Measurements from ENCODE around the gene DCTN4.
A peak's percentile ranks its signal among the peaks of the same experiment; 100 is the strongest.
"Not testable (repeated sequence)": the region's sequence is repeated elsewhere in the genome, so short reads cannot be mapped to it uniquely, and the experiment has no call there.

Gene DCTN4

GRCh38 chr5:150758531-150759333 is at the start of gene DCTN4:
Gene DCTN4 (minus strand): TSS chr5:150759017. CDS start chr5:150758993, 24 bp downstream.
- DNase-seq (ENCODE audit: low spot score): peak; percentile 96

- no peak for DNase-seq (ENCODE audit: low spot score)
These were observed 45.6 kb upstream of the DCTN4 start for GRCh38 chr5:150804388-150804787.

- DNase-seq (ENCODE audit: low spot score): peak; percentile 59
These were observed 42.5 kb upstream of the DCTN4 start for GRCh38 chr5:150801117-150801927.

- DNase-seq (ENCODE audit: low spot score): no peak
These were observed 38.6 kb upstream of the DCTN4 start for GRCh38 chr5:150797384-150797783.

GRCh38 chr5:150794927-150795326 is 36.1 kb upstream of the DCTN4 start:
- no peak for DNase-seq (ENCODE audit: low spot score)

- not testable (repeated sequence) for DNase-seq (ENCODE audit: low spot score)
These were observed 34.6 kb upstream of the DCTN4 start for GRCh38 chr5:150793423-150793888.

GRCh38 chr5:150791536-150791935 is 32.7 kb upstream of the DCTN4 start:
- no peak for DNase-seq (ENCODE audit: low spot score)

- peak; percentile 68 for DNase-seq (ENCODE audit: low spot score)
These were observed 31.3 kb upstream of the DCTN4 start for GRCh38 chr5:150789943-150790611.

GRCh38 chr5:150789450-150789849 is 30.6 kb upstream of the DCTN4 start:
- DNase-seq (ENCODE audit: low spot score): no peak

- DNase-seq (ENCODE audit: low spot score): no peak
These were observed 30.2 kb upstream of the DCTN4 start for GRCh38 chr5:150788977-150789376.

- no peak for DNase-seq (ENCODE audit: low spot score)
These were observed 28.8 kb upstream of the DCTN4 start for GRCh38 chr5:150787656-150788055.

- DNase-seq (ENCODE audit: low spot score): no peak
These were observed 28.1 kb upstream of the DCTN4 start for GRCh38 chr5:150786876-150787275.

- DNase-seq (ENCODE audit: low spot score): no peak
These were observed 27.1 kb upstream of the DCTN4 start for GRCh38 chr5:150785950-150786349.

GRCh38 chr5:150783422-150783928 is 24.7 kb upstream of the DCTN4 start:
- DNase-seq (ENCODE audit: low spot score): peak; percentile 72

- no peak for DNase-seq (ENCODE audit: low spot score)
These were observed 24.0 kb upstream of the DCTN4 start for GRCh38 chr5:150782850-150783249.

- DNase-seq (ENCODE audit: low spot score): no peak
These were observed 23.1 kb upstream of the DCTN4 start for GRCh38 chr5:150781706-150782614.

GRCh38 chr5:150780816-150781221 is 22.0 kb upstream of the DCTN4 start:
- no peak for DNase-seq (ENCODE audit: low spot score)

- DNase-seq (ENCODE audit: low spot score): no peak
These were observed 21.4 kb upstream of the DCTN4 start for GRCh38 chr5:150780187-150780692.

GRCh38 chr5:150779397-150780186 is 20.8 kb upstream of the DCTN4 start:
- DNase-seq (ENCODE audit: low spot score): no peak

Data from CD4-positive, alpha-beta T cell treated with Interleukin-15 for 4 hours (primary cell).